Loucy (cell line): ENCODE results near the gene PLXNA2.

Source experiments
- EZH2phosphoT487 ChIP-seq: fragments of 200-600 bp; IDR thresholded peaks from 2 replicates; pipeline ENCODE4 v1.6.1; 2018; ENCODE audit warnings: antibody characterized with exemption, mild to moderate bottlenecking, moderate library complexity, borderline replicate concordance
- TF ChIP-seq, protein P1 (sequence below): fragments of 200-600 bp; sonication (generic); conservative IDR thresholded peaks from 2 replicates; pipeline ENCODE4 v1.5.1; 2014; ENCODE audit warnings: mild to moderate bottlenecking, antibody characterized with exemption, low read length

DNA sequence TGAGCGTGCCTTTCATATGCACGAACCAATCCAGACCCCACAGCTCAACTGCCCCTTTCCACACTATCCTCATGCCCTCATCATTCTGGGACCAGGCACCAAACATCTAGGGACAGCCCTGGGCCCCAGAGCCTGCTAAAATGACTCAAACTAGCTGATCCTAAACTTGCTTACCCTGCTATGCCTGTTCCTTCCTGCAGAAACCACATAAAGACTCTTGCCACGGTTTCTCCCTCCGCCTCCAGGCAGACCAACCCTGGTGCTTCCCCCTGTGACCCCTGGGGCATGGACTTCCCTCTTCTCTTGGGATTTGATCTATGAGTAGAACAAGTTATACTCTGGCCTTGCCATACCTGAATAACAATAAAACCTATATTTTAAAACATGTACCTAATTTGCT, 195.3 kb downstream of the PLXNA2 start:
- TF ChIP-seq, protein P1, sequence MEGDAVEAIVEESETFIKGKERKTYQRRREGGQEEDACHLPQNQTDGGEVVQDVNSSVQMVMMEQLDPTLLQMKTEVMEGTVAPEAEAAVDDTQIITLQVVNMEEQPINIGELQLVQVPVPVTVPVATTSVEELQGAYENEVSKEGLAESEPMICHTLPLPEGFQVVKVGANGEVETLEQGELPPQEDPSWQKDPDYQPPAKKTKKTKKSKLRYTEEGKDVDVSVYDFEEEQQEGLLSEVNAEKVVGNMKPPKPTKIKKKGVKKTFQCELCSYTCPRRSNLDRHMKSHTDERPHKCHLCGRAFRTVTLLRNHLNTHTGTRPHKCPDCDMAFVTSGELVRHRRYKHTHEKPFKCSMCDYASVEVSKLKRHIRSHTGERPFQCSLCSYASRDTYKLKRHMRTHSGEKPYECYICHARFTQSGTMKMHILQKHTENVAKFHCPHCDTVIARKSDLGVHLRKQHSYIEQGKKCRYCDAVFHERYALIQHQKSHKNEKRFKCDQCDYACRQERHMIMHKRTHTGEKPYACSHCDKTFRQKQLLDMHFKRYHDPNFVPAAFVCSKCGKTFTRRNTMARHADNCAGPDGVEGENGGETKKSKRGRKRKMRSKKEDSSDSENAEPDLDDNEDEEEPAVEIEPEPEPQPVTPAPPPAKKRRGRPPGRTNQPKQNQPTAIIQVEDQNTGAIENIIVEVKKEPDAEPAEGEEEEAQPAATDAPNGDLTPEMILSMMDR: no peak
- no peak for TF ChIP-seq EZH2phosphoT487
